ENCODE measurements around the gene AK2. TPM values are rescaled to one million over a fixed set of nuclear protein-coding genes. Genes with fewer than 3 reads are reported as not detected.

Gene AK2
- total RNA-seq, 1 experiment from 2014 or later, result 159 TPM

DNA sequence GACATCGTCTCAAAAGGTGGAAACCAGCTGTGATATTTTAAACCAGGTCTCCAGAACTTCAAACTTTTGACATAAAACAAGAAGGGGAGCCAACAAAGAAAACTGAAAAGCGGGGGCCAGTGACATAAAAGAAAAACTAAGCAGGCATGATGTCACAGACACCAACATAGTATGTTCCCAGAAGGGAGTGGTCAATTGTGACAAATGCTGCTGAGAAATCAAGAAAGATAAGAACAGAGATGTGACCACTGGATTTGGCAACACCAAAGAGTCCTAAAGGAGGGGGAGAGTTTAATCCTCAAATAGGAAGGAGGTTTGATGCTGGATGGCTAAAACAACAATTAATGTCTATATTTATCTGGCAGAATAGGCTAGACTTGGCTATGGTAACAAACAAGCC is 69.8 kb downstream of the AK2 start:
- Histone ChIP-seq H4K8ac (replicated peaks; ENCODE audit: insufficient read length, low read depth, low read length) (no peak overlapping the region), H3T11ph (ENCODE audit: low read length) (no peak overlapping the region), H4K91ac (ENCODE audit: insufficient read length, low read depth, low read length) (no peak overlapping the region), H3K56ac (ENCODE audit: insufficient read length, low read depth, low read length) (no peak overlapping the region), H4K20me1 (ENCODE audit: control insufficient read depth, insufficient read depth, insufficient read length) (no peaks in the 10 kb centered on the region), H3K18ac (ENCODE audit: insufficient read length, low read depth, low read length) (no peak overlapping the region), H2BK120ac (ENCODE audit: low read depth, low read length, poor library complexity, severe bottlenecking) (no peak overlapping the region), H3K79me1 (ENCODE audit: insufficient read depth, low read depth, low read length, poor library complexity, severe bottlenecking) (no peaks in the 10 kb centered on the region), H2AFZ (ENCODE audit: low read length) (no peak overlapping the region), H2BK12ac (ENCODE audit: insufficient read length, low read depth, low read length) (no peak overlapping the region), H3K4me2 (ENCODE audit: insufficient read depth, insufficient read length, low read length) (no peak overlapping the region), H3K79me2 (ENCODE audit: insufficient read depth, low read length) (no peaks in the 10 kb centered on the region; the same call in 1 of the 2 replicates), H2BK15ac (ENCODE audit: low read depth, low read length) (no peak overlapping the region), H3K14ac (ENCODE audit: insufficient read depth, low read length) (no peak overlapping the region), H3K4me1 (ENCODE audit: insufficient read depth, low read length) (0 out of 2 replicates have a peak, but pooled peaks cover 4% of the 10 kb centered on the region), H2BK20ac (ENCODE audit: low read depth, low read length, poor library complexity, severe bottlenecking) (no peak overlapping the region), H3K4ac (ENCODE audit: low read depth, low read length) (no peak overlapping the region), H3K9me3 (ENCODE audit: control insufficient read depth, low read depth, low read length) (no peaks in the 10 kb centered on the region), H2BK5ac (ENCODE audit: insufficient read length, low read length) (no peak overlapping the region), H3K23me2 (ENCODE audit: insufficient read length, low read depth, low read length, poor library complexity, severe bottlenecking) (no peaks in the 10 kb centered on the region), H3K27me3 (ENCODE audit: insufficient read depth, low read length) (peaks cover 12% of the 10 kb centered on the region), H3K9ac (ENCODE audit: extremely low read depth, insufficient read length, low read length) (no peak overlapping the region), H4K5ac (ENCODE audit: insufficient read length, low read depth, low read length) (no peak overlapping the region), H3K27ac (ENCODE audit: insufficient read length, low read depth, low read length) (no peak overlapping the region), H3K23ac (ENCODE audit: insufficient read length, low read depth, low read length) (no peak overlapping the region), H2AK5ac (ENCODE audit: insufficient read length, low read length) (no peak overlapping the region)
- TF ChIP-seq, protein P1, sequence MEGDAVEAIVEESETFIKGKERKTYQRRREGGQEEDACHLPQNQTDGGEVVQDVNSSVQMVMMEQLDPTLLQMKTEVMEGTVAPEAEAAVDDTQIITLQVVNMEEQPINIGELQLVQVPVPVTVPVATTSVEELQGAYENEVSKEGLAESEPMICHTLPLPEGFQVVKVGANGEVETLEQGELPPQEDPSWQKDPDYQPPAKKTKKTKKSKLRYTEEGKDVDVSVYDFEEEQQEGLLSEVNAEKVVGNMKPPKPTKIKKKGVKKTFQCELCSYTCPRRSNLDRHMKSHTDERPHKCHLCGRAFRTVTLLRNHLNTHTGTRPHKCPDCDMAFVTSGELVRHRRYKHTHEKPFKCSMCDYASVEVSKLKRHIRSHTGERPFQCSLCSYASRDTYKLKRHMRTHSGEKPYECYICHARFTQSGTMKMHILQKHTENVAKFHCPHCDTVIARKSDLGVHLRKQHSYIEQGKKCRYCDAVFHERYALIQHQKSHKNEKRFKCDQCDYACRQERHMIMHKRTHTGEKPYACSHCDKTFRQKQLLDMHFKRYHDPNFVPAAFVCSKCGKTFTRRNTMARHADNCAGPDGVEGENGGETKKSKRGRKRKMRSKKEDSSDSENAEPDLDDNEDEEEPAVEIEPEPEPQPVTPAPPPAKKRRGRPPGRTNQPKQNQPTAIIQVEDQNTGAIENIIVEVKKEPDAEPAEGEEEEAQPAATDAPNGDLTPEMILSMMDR (conservative IDR thresholded peaks at IDR 0.05), result no peak
- H3K4me1 Mint-ChIP-seq, result peaks cover 16 to 17% of the 10 kb centered on the region in 2 experiments
- no peaks in the 10 kb centered on the region for H3K36me3 Mint-ChIP-seq (ENCODE audit: insufficient read depth in 1 of 3, low read depth in 3 of 3)
- 0 out of 5 replicates have a peak, but pooled peaks cover 0 to 2% of the 10 kb centered on the region in 2 experiments for H3K9me3 Mint-ChIP-seq
- H3K27ac Mint-ChIP-seq, result no peak overlapping the region
- no peak overlapping the region for H3K4me3 Mint-ChIP-seq
- peaks cover 56% of the 10 kb centered on the region for H3K27me3 Mint-ChIP-seq (ENCODE audit: low read depth)
- WGBS (ENCODE audit: extremely low coverage, insufficient read length, low lambda C conversion rate), result no CpG with 5 or more reads among the region's 2 CpGs
- no peak for DNase-seq
